K562 (cell line): ENCODE measurements around the gene MAP3K6.

Experiments
- CTCF ChIP-seq, 3 experiments: IDR thresholded peaks in 2 of 3; conservative IDR thresholded peaks in 1 of 3; 2 replicates each; pipeline ENCODE4 v1.5.1; 2011 to 2012; ENCODE audit warnings: low read length in 3 of 3, mild to moderate bottlenecking in 3 of 3, control low read depth in 2 of 3, improper control_type of control experiment in 1 of 3, inconsistent platforms in 1 of 3, low read depth in 1 of 3, mixed read lengths in 1 of 3, moderate library complexity in 1 of 3; ENCODE audit not compliant: insufficient read depth in 2 of 3
- DPF2 ChIP-seq: fragments of 450-650 bp; IDR thresholded peaks from 2 replicates; pipeline ENCODE4 v1.6.1; 2016
- JUN ChIP-seq, 2 experiments: sonication (generic) in 1 of 2; formaldehyde crosslinking in 1 of 2; IDR thresholded peaks; 2 replicates each; pipeline versions ENCODE4 v1.6.1 to v1.8.0; 2012 to 2022; ENCODE audit warnings: borderline replicate concordance in 2 of 2, mild to moderate bottlenecking in 2 of 2, improper control_type of control experiment in 1 of 2, low read depth in 1 of 2, low read length in 1 of 2, missing genetic modification reagents in 1 of 2
- PYGO2 ChIP-seq: fragments of 450-650 bp; IDR thresholded peaks from 2 replicates; pipeline ENCODE4 v1.6.1; 2016; ENCODE audit warnings: mild to moderate bottlenecking, missing genetic modification characterization, moderate library complexity, missing compliant biosample characterization
- TAF9B ChIP-seq: fragments of 450-650 bp; IDR thresholded peaks from 2 replicates; pipeline ENCODE4 v1.6.1; 2018; ENCODE audit warnings: mild to moderate bottlenecking; ENCODE audit not compliant: partially characterized antibody

GRCh38 chr1:27307874-27308598 is 58.7 kb downstream of the MAP3K6 start:
- TF ChIP-seq TAF9B (no peak), JUN (IDR thresholded peaks at IDR 0.05; ENCODE audit: borderline replicate concordance, low read depth, low read length) (no peak), JUN (CRISPR knock-in tag; IDR thresholded peaks at IDR 0.05; ENCODE audit: borderline replicate concordance) (no peak), CTCF (IDR thresholded peaks at IDR 0.05 in 2 of 3, conservative IDR thresholded peaks at IDR 0.05 in 1 of 3; ENCODE audit: insufficient read depth in 2 of 3, low read depth in 1 of 3, low read length in 3 of 3) (no peak), DPF2 (no peak), PYGO2 (tag) (no peak)
